AML-193 (cell line): ENCODE data around the gene OR6Y1.

Experiments used
- DNase-seq, 2 experiments: peaks; one replicate each; lab custom pipeline; 2025; lab: John Stamatoyannopoulos, UW

The OR6Y1 gene

GRCh38 chr1:158554352-158554751 is at the start of gene OR6Y1:
Gene OR6Y1, minus strand, starts transcription at chr1:158554405. Its CDS starts 6,300 bp downstream, at chr1:158548105.
- no peak for DNase-seq

GRCh38 chr1:158600735-158601134 is 46.5 kb upstream of the OR6Y1 start:
- DNase-seq = no peak

- no peak for DNase-seq
Observed at GRCh38 chr1:158586942-158587341, 32.7 kb upstream of the OR6Y1 start.

- no peak for DNase-seq
Observed at GRCh38 chr1:158583962-158584361, 29.8 kb upstream of the OR6Y1 start.

- DNase-seq = no peak
Observed at GRCh38 chr1:158579733-158580132, 25.5 kb upstream of the OR6Y1 start, which contains the start of gene OR10X1. Gene OR10X1, minus strand, starts transcription at chr1:158579899. Its CDS starts 0 bp downstream, at chr1:158579899.

GRCh38 chr1:158577561-158577960 is 23.4 kb upstream of the OR6Y1 start:
- no peak for DNase-seq

GRCh38 chr1:158572226-158572625 is 18.0 kb upstream of the OR6Y1 start:
- no peak for DNase-seq

- DNase-seq = no peak
Observed at GRCh38 chr1:158570480-158570879, 16.3 kb upstream of the OR6Y1 start, which contains the start of gene OR6P1. Gene OR6P1, minus strand, starts transcription at chr1:158570580. Its CDS starts 6,976 bp downstream, at chr1:158563604.

- DNase-seq = peak; percentile 65 to 88
Observed at GRCh38 chr1:158564608-158565007, 10.4 kb upstream of the OR6Y1 start.

- DNase-seq = peak; percentile 23 to 37
Observed at GRCh38 chr1:158563853-158564252, 9.6 kb upstream of the OR6Y1 start.

GRCh38 chr1:158559696-158560095 is 5.5 kb upstream of the OR6Y1 start:
- DNase-seq = no peak

GRCh38 chr1:158552296-158552695 is 1.9 kb downstream of the OR6Y1 start:
- DNase-seq = no peak

- no peak for DNase-seq
Observed at GRCh38 chr1:158547533-158547932, 6.7 kb downstream of the OR6Y1 start.

- DNase-seq = no peak
Observed at GRCh38 chr1:158537609-158538008, 16.6 kb downstream of the OR6Y1 start.

GRCh38 chr1:158534496-158534895 is 19.7 kb downstream of the OR6Y1 start:
- no peak for DNase-seq

- DNase-seq = peak; percentile 44 to 49
Observed at GRCh38 chr1:158527190-158527815, 26.9 kb downstream of the OR6Y1 start.

- DNase-seq = no peak
Observed at GRCh38 chr1:158521666-158522058, 32.5 kb downstream of the OR6Y1 start.

GRCh38 chr1:158520955-158521665 is 33.1 kb downstream of the OR6Y1 start:
- no peak for DNase-seq

GRCh38 chr1:158520021-158520420 is 34.2 kb downstream of the OR6Y1 start:
- DNase-seq = no peak

GRCh38 chr1:158516966-158517365 is 37.2 kb downstream of the OR6Y1 start:
- DNase-seq = no peak

GRCh38 chr1:158509471-158510156 is 44.6 kb downstream of the OR6Y1 start:
- no peak for DNase-seq

- no peak for DNase-seq
Observed at GRCh38 chr1:158507511-158507910, 46.7 kb downstream of the OR6Y1 start.
